PC-3 (cell line): Measurements from ENCODE around the gene MRAS.

Experiments used
- CTCF ChIP-seq: fragments of 300-600 bp; sonication (generic); conservative IDR thresholded peaks from 2 replicates; pipeline ENCODE4 v1.5.1; 2017; ENCODE audit warnings: antibody characterized with exemption, low read depth, mild to moderate bottlenecking, low read length
- EZH2phosphoT487 ChIP-seq: fragments of 300-600 bp; sonication (generic); IDR thresholded peaks from 2 replicates; pipeline ENCODE4 v1.6.1; 2018; ENCODE audit warnings: mild to moderate bottlenecking, antibody characterized with exemption, low read length, borderline replicate concordance

- no peak for TF ChIP-seq CTCF
- TF ChIP-seq EZH2phosphoT487 = no peak
Measured at GRCh38 chr3:138307899-138308298, 40.5 kb upstream of the MRAS start.
